ENCODE results near the gene TMEM223. TPM values are rescaled to one million over a fixed set of nuclear protein-coding genes. Genes with fewer than 3 reads are reported as not detected.

Gene TMEM223
- total RNA-seq, 1 experiment from 2014 or later = 22.2 TPM

DNA sequence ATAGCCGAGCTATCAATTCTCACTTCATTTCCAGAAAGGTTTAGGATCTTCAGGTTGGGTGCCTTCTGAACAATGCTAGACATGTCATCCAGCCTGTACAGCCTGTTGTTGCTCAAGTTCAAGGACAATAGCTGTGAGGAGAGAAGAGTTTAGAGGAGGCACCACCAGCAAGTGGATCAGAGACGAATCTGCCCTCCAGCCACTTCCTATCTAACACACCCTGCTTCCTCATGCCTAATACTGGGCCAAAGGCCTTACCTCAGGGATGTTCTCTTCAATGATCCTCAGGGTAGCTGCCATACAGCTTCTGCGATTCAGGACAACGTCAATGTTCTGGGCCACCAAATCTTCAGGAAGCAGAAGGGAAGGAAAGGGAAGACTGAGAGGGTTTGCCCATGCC, 9.3 kb upstream of the TMEM223 start:
- no peak overlapping the region for H2AK5ac ChIP-seq (ENCODE audit: insufficient read length, low read length)
- no peak overlapping the region for H3K18ac ChIP-seq (ENCODE audit: insufficient read length, low read depth, low read length)
- H4K5ac ChIP-seq (ENCODE audit: insufficient read length, low read depth, low read length) = no peak overlapping the region
- Mint-ChIP-seq H3K4me3 (no peak overlapping the region), H3K27ac (no peak overlapping the region), H3K27me3 (ENCODE audit: low read depth) (no peaks in the 10 kb centered on the region; the same call in 1 of the 2 replicates), H3K9me3 (no peaks in the 10 kb centered on the region), H3K36me3 (ENCODE audit: insufficient read depth in 1 of 3, low read depth in 3 of 3) (peaks cover 53 to 75% (median 73%) of the 10 kb centered on the region in 3 experiments; a peak in 6 of 7 replicates), H3K4me1 (peaks cover 11 to 12% of the 10 kb centered on the region in 2 experiments)
- H3K14ac ChIP-seq (ENCODE audit: insufficient read depth, low read length) = no peak overlapping the region
- H3K27ac ChIP-seq (ENCODE audit: insufficient read length, low read depth, low read length) = no peak overlapping the region
- no peaks in the 10 kb centered on the region for H3K4me1 ChIP-seq (ENCODE audit: insufficient read depth, low read length)
- no peak overlapping the region for H3K56ac ChIP-seq (ENCODE audit: insufficient read length, low read depth, low read length)
- no peaks in the 10 kb centered on the region for H3K9me3 ChIP-seq (ENCODE audit: control insufficient read depth, low read depth, low read length)
- H3K23me2 ChIP-seq (ENCODE audit: insufficient read length, low read depth, low read length, poor library complexity, severe bottlenecking) = peaks cover 9% of the 10 kb centered on the region
- no peak overlapping the region for H2BK15ac ChIP-seq (ENCODE audit: low read depth, low read length)
- H2BK20ac ChIP-seq (ENCODE audit: low read depth, low read length, poor library complexity, severe bottlenecking) = no peak overlapping the region
- no peak overlapping the region for H3K23ac ChIP-seq (ENCODE audit: insufficient read length, low read depth, low read length)
- no peaks in the 10 kb centered on the region for H4K20me1 ChIP-seq (ENCODE audit: control insufficient read depth, insufficient read depth, insufficient read length)
- H2BK5ac ChIP-seq (ENCODE audit: insufficient read length, low read length) = no peak overlapping the region
- H3K9ac ChIP-seq (ENCODE audit: extremely low read depth, insufficient read length, low read length) = no peak overlapping the region
- no peak for DNase-seq
- no peak overlapping the region for H4K8ac ChIP-seq (replicated peaks; ENCODE audit: insufficient read length, low read depth, low read length)
- peaks cover 2% of the 10 kb centered on the region for H3K79me1 ChIP-seq (ENCODE audit: insufficient read depth, low read depth, low read length, poor library complexity, severe bottlenecking)
- H3K79me2 ChIP-seq (ENCODE audit: insufficient read depth, low read length) = peaks cover 6% of the 10 kb centered on the region; the same call in 1 of the 2 replicates
- WGBS (ENCODE audit: extremely low coverage, insufficient read length, low lambda C conversion rate) = no CpG with 5 or more reads among the region's 4 CpGs
- H4K91ac ChIP-seq (ENCODE audit: insufficient read length, low read depth, low read length) = no peak overlapping the region
- no peak overlapping the region for H2AFZ ChIP-seq (ENCODE audit: low read length)
- H3K4ac ChIP-seq (ENCODE audit: low read depth, low read length) = no peak overlapping the region
- H2BK12ac ChIP-seq (ENCODE audit: insufficient read length, low read depth, low read length) = no peak overlapping the region
- H3T11ph ChIP-seq (ENCODE audit: low read length) = no peak overlapping the region
- no peaks in the 10 kb centered on the region for H3K27me3 ChIP-seq (ENCODE audit: insufficient read depth, low read length)
- no peak overlapping the region for H3K4me2 ChIP-seq (ENCODE audit: insufficient read depth, insufficient read length, low read length)
- H2BK120ac ChIP-seq (ENCODE audit: low read depth, low read length, poor library complexity, severe bottlenecking) = no peak overlapping the region
- TF ChIP-seq, protein P1, sequence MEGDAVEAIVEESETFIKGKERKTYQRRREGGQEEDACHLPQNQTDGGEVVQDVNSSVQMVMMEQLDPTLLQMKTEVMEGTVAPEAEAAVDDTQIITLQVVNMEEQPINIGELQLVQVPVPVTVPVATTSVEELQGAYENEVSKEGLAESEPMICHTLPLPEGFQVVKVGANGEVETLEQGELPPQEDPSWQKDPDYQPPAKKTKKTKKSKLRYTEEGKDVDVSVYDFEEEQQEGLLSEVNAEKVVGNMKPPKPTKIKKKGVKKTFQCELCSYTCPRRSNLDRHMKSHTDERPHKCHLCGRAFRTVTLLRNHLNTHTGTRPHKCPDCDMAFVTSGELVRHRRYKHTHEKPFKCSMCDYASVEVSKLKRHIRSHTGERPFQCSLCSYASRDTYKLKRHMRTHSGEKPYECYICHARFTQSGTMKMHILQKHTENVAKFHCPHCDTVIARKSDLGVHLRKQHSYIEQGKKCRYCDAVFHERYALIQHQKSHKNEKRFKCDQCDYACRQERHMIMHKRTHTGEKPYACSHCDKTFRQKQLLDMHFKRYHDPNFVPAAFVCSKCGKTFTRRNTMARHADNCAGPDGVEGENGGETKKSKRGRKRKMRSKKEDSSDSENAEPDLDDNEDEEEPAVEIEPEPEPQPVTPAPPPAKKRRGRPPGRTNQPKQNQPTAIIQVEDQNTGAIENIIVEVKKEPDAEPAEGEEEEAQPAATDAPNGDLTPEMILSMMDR (conservative IDR thresholded peaks at IDR 0.05) = no peak

All from H9 (cell line).